GM23248 (cell line): ENCODE measurements around the gene ASIC1.

Experiments used
- EZH2 ChIP-seq: fragments of 200-600 bp; sonication (generic); IDR thresholded peaks from 2 replicates; pipeline ENCODE4 v1.6.1; 2018; ENCODE audit warnings: antibody characterized with exemption, mild to moderate bottlenecking; ENCODE audit not compliant: insufficient read depth, poor library complexity, severe bottlenecking
- EZH2phosphoT487 ChIP-seq: fragments of 200-600 bp; sonication (generic); IDR thresholded peaks from 2 replicates; pipeline ENCODE4 v1.6.1; 2018; ENCODE audit warnings: antibody characterized with exemption, moderate library complexity, mild to moderate bottlenecking, low read depth; ENCODE audit not compliant: insufficient read depth

DNA sequence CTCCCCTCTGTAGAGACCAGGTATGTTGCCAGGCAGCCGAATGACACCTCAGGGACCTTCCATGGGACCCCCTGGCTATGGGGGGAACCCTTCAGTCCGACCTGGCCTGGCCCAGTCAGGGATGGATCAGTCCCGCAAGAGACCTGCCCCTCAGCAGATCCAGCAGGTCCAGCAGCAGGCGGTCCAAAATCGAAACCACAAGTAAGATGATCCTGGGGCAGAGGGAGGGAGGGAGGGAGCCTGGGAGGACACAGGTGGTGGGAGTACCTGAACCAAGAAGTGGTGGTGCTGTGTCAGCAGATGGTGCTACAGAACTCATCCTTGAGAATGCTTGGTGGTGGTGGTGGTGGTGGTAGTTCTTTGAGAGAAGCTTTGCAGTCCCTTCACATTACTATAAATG is 28.8 kb downstream of the ASIC1 start:
- TF ChIP-seq EZH2phosphoT487 (no peak), EZH2 (no peak)
